GM19043 (cell line): Measurements from ENCODE around the gene ANKRD9.

Experiments
- ATAC-seq: cut with Tn5 transposase; IDR thresholded peaks from one replicate; pipeline ENCODE4 v1.9.1; 2021; ENCODE audit warnings: low read depth; ENCODE audit not compliant: unreplicated experiment

The ANKRD9 gene

GRCh38 chr14:102479777-102480176, 29.8 kb downstream of the ANKRD9 start:
- ATAC-seq, result no peak

GRCh38 chr14:102479107-102479506, 30.5 kb downstream of the ANKRD9 start:
- no peak for ATAC-seq

- no peak for ATAC-seq
Measured at GRCh38 chr14:102474934-102475333, 34.6 kb downstream of the ANKRD9 start.

- no peak for ATAC-seq
Measured at GRCh38 chr14:102473559-102473958, 36.0 kb downstream of the ANKRD9 start.

- no peak for ATAC-seq
Measured at GRCh38 chr14:102472791-102473150, 36.8 kb downstream of the ANKRD9 start.

- ATAC-seq, result no peak
Measured at GRCh38 chr14:102471921-102472790, 37.4 kb downstream of the ANKRD9 start.

- no peak for ATAC-seq
Measured at GRCh38 chr14:102469261-102469660, 40.3 kb downstream of the ANKRD9 start.

- no peak for ATAC-seq
Measured at GRCh38 chr14:102464846-102465341, 44.7 kb downstream of the ANKRD9 start.

GRCh38 chr14:102464006-102464405, 45.6 kb downstream of the ANKRD9 start:
- ATAC-seq, result no peak

GRCh38 chr14:102462391-102462790, 47.2 kb downstream of the ANKRD9 start:
- ATAC-seq, result no peak

- no peak for ATAC-seq
Measured at GRCh38 chr14:102461490-102462338, 47.9 kb downstream of the ANKRD9 start.

GRCh38 chr14:102457509-102457908, 52.1 kb downstream of the ANKRD9 start:
- ATAC-seq, result no peak

- no peak for ATAC-seq
Measured at GRCh38 chr14:102454711-102455110, 54.9 kb downstream of the ANKRD9 start.

GRCh38 chr14:102452302-102452701, 57.3 kb downstream of the ANKRD9 start:
- ATAC-seq, result no peak
